Chondrocyte (in vitro differentiated cells): ENCODE measurements around the gene YDJC. TPM values are rescaled to one million over a fixed set of nuclear protein-coding genes. Genes with fewer than 3 reads are reported as not detected.

Experiments used
- DNase-seq: peaks from one replicate; pipeline ENCODE4 v3.0.0; 2021; ENCODE audit warnings: mixed read lengths, low spot score
- H3K27ac Mint-ChIP-seq: one replicate; pipeline ENCODE4 v1.8.0; 2021; ENCODE audit warnings: mild to moderate bottlenecking, moderate library complexity, mixed read lengths; ENCODE audit not compliant: unreplicated experiment
- H3K27me3 Mint-ChIP-seq: 2 replicates; pipeline ENCODE4 v1.8.0; 2021; ENCODE audit warnings: low read depth, mixed read lengths
- H3K36me3 Mint-ChIP-seq: 2 replicates; pipeline ENCODE4 v1.8.0; 2021; ENCODE audit warnings: low read depth, mixed read lengths
- H3K4me1 Mint-ChIP-seq: 2 replicates; pipeline ENCODE4 v1.8.0; 2021; ENCODE audit warnings: low read depth, mild to moderate bottlenecking, mixed read lengths
- H3K4me3 Mint-ChIP-seq: one replicate; pipeline ENCODE4 v1.8.0; 2021; ENCODE audit warnings: mild to moderate bottlenecking, moderate library complexity, mixed read lengths; ENCODE audit not compliant: unreplicated experiment
- H3K9me3 Mint-ChIP-seq: 2 replicates; pipeline ENCODE4 v1.8.0; 2021; ENCODE audit warnings: low read depth, mixed read lengths
- total RNA-seq: library from RNA; stranded (reverse); gene quantifications from 3 replicates; pipeline ENCODE4 v1.2.1, GENCODE V29; 2021
- TF ChIP-seq, protein P1 (sequence below): fragments of 200-600 bp; sonication (generic); IDR thresholded peaks from 2 replicates; pipeline ENCODE4 v1.5.0; 2021; ENCODE audit warnings: antibody characterized with exemption, mild to moderate bottlenecking, moderate library complexity

The YDJC gene
- total RNA-seq, 1 donor from 2014 or later, result 14.6 TPM

DNA sequence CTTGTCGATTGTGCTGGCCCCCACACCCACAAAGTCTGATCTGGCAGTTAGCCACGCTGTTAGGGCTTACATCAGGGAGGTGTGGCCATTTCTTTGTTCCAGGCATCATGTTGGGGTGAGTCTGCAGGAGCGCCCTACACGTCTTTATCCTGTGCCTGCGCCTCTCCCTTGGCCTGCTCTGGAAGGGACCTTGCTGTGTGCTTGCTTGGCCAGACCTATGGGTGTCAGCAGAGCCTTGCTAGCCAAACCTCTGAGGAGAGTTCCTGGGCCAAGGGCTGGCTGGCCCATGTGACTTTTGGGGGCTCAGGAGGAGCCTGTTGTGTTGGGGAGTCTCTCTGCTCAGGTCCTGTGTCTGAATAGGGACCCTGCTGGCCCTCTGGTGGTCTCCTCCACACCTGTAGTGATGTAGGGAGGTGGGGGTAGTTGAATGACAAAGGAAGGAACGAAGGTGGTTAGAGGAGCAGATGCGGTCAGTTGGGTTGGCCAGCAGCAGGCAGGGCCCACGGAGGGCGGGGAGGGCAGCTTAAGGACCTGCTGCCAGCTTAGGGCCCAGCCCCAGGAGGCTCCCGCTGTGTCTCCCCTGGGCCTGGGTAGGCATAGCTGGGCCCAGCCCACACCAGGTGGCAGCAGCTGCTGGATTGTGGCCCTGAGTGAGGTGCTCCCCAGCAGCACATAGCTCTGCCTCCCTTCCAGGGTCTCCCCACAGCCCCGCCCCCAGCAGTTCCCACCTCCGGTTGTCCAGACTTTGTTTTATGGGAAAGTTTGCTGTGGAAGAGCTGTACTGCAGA is 43.9 kb upstream of the YDJC start:
- TF ChIP-seq, protein P1, sequence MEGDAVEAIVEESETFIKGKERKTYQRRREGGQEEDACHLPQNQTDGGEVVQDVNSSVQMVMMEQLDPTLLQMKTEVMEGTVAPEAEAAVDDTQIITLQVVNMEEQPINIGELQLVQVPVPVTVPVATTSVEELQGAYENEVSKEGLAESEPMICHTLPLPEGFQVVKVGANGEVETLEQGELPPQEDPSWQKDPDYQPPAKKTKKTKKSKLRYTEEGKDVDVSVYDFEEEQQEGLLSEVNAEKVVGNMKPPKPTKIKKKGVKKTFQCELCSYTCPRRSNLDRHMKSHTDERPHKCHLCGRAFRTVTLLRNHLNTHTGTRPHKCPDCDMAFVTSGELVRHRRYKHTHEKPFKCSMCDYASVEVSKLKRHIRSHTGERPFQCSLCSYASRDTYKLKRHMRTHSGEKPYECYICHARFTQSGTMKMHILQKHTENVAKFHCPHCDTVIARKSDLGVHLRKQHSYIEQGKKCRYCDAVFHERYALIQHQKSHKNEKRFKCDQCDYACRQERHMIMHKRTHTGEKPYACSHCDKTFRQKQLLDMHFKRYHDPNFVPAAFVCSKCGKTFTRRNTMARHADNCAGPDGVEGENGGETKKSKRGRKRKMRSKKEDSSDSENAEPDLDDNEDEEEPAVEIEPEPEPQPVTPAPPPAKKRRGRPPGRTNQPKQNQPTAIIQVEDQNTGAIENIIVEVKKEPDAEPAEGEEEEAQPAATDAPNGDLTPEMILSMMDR, result no peak
- Mint-ChIP-seq H3K4me1 (no peaks in the 10 kb centered on the region), H3K36me3 (peaks cover 22% of the 10 kb centered on the region), H3K4me3 (no peak overlapping the region), H3K9me3 (no peaks in the 10 kb centered on the region), H3K27me3 (no peaks in the 10 kb centered on the region), H3K27ac (no peak overlapping the region)
- DNase-seq, result no peak

DNA sequence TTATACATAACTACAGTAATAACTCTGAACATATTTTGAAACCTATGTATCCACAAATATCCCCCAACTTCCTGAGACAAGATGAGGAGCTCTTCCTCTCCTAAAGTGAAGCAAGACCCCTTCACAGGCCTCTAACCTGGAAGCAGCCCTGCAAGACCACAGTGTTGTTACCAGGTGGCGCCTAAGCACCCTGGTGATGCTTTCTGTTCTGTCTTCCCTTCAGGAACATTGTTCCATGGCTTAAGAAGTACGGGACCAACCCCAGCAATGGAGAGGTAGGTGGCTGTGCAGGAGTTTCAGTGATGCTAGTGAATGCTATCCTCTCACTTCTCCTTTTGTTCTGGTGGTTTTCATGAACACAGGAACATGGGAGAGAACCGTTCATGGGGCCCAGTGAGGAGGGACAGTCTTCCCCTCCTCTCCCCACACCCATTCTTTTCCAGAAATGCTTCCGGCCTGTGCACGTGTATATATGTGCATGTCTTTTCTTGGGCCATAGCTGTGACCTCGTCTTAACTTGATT is 42.3 kb upstream of the YDJC start:
- no peaks in the 10 kb centered on the region for H3K27me3 Mint-ChIP-seq
- TF ChIP-seq, protein P1, result no peak
- no peak overlapping the region for H3K4me3 Mint-ChIP-seq
- H3K36me3 Mint-ChIP-seq, result peaks cover 20% of the 10 kb centered on the region
- DNase-seq, result no peak
- H3K4me1 Mint-ChIP-seq, result peaks cover 6% of the 10 kb centered on the region
- H3K27ac Mint-ChIP-seq, result no peak overlapping the region
- H3K9me3 Mint-ChIP-seq, result no peaks in the 10 kb centered on the region

DNA sequence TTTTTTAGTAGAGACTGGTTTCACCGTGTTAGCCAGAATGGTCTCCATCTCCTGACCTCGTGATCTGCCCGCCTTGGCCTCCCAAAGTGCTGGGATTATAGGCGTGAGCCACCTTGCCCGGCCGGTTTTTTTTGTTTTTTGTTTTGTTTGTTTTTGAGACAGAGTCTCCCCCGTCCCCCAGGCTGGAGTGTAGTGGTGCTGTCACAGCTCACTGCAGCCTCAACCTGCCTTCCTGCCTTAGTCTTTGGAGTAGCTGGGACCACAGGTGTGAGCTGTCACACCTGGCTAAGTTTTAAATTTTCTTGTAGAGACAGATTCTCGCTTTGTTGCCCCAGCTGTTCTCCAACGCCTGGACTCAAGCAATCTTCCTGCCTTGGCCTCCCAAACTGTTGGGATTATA is 39.2 kb upstream of the YDJC start:
- DNase-seq, result no peak
- Mint-ChIP-seq H3K27me3 (no peaks in the 10 kb centered on the region), H3K27ac (peak overlapping the region; percentile 8), H3K4me1 (peaks cover 20% of the 10 kb centered on the region), H3K4me3 (no peak overlapping the region), H3K9me3 (no peaks in the 10 kb centered on the region), H3K36me3 (peaks cover 13% of the 10 kb centered on the region)
- TF ChIP-seq, protein P1, result no peak

- no peaks in the 10 kb centered on the region for H3K27me3 Mint-ChIP-seq
- H3K4me1 Mint-ChIP-seq, result peaks cover 20% of the 10 kb centered on the region
- no peaks in the 10 kb centered on the region for H3K9me3 Mint-ChIP-seq
- no peak for DNase-seq
- peak overlapping the region; percentile 69 for H3K27ac Mint-ChIP-seq
- TF ChIP-seq, protein P1, result no peak
- peaks cover 2% of the 10 kb centered on the region for H3K36me3 Mint-ChIP-seq
- peak overlapping the region; percentile 96 for H3K4me3 Mint-ChIP-seq
Observed at GRCh38 chr22:21666786-21667185, 37.0 kb upstream of the YDJC start.

DNA sequence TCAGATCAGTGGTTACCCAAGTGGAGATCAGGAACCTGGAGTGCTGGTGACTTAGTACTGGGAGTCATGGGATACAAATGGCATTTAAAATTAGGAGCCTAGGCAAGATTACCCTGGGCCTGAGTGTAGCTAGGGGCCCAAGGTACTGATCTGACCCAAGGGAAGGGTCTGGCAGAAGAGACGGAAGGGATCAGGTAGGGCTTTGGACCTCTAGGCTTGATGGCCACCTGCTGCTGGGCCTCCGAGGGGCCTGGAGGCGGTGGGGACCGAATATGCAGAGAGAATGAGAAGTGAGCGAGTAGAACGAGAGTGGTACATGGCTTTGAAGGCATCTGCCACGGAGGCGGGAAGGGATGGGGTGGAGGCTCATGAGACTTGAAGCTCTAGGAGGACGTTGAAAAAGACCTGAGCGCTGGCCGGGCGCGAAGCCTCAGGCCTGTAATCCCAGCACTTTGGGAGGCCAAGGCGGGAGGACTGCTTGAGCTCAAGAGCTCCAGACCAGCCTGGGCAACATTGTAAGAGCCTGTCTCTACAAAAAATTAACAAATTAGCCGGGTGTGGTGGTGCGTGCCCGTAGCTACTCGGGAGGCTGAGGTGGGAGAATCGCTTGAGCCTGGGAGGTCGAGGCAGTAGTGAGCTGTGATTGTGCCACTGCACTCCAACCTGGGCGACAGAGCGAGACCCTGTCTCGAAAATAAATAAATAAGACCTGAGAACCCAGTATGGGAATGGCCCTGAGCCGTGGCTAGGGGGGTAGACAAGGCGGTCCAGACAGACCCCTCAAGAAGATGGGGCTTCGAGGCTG is 35.4 kb upstream of the YDJC start:
- no peaks in the 10 kb centered on the region for H3K36me3 Mint-ChIP-seq
- peak overlapping the region; percentile 96 for H3K4me3 Mint-ChIP-seq
- no peaks in the 10 kb centered on the region for H3K27me3 Mint-ChIP-seq
- no peaks in the 10 kb centered on the region for H3K9me3 Mint-ChIP-seq
- H3K27ac Mint-ChIP-seq, result peak overlapping the region; percentile 95
- TF ChIP-seq, protein P1, result no peak
- no peak for DNase-seq
- peaks cover 20% of the 10 kb centered on the region for H3K4me1 Mint-ChIP-seq
